Activated CD4-positive, alpha-beta T cell treated with anti-CD3 and anti-CD28 coated beads, Interleukin-10, Interleukin-2, amounts not matched to agents 100 ng/mL and 50 ng/mL, durations not matched to agents 16 hours and 8 hours (primary cell): ENCODE measurements around the gene GOLPH3.
"Not testable (repeated sequence)": the region's sequence is repeated elsewhere in the genome, so short reads cannot be mapped to it uniquely, and the experiment has no call there.

Experiments used
- DNase-seq: peaks from one replicate; pipeline ENCODE4 v3.0.0-alpha.2; 2020

GOLPH3 gene

DNA sequence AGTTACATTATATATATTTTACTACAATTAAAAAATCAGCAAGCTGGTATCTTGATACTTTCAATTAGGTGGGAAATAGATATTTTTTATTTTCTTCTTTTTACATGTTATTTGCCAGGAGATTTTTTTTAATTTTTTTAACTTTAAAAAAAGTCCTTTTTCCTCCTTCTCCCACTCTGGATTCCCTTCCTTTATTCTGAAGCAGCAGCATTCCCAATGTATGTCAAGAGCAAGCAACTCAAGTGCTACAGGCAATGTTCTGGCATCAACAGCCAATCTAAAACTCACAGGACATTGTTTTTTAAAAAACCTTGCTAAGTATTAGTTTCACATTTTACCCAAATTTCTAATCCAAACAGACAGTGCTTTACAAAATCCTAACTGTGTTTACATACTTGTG, 41.4 kb downstream of the GOLPH3 start:
- DNase-seq: no peak

DNA sequence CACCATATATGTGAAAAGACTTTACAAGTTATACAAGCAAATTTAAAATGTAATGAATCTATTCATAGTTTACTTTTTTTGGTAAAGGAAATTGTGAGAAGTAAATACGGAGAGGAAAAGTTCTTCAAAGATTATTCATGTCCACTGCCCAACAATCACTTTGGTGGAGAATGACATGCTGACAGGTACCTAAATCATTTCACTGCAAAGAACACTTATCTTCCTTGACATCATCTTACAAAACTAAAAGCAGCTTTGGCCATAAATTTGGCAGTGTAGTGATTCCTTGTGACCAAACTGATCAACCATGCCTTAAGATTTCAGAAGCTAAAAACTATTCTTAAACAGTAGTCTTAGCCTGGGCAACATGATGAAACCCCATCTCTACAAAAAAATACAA, 42.5 kb downstream of the GOLPH3 start:
- DNase-seq: no peak

DNA sequence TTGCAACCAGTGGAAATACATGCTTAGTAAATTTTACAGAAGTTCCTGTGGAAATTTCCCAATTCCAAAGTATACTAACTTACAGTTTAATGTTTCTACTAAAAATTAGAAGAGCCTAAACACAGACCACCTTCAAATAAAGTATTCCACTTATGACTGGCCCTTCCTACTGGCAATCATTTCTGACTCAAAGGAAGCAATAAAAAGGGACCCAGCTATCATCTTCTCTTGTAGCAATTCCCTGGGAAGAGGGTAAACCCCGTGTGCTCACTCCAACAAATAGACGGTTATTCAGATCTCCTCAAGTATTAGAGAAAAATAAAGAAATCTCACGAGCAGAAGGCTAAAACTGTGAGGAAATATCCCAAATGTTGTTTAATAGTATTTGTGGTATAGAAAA, 43.3 kb downstream of the GOLPH3 start:
- DNase-seq: no peak

DNA sequence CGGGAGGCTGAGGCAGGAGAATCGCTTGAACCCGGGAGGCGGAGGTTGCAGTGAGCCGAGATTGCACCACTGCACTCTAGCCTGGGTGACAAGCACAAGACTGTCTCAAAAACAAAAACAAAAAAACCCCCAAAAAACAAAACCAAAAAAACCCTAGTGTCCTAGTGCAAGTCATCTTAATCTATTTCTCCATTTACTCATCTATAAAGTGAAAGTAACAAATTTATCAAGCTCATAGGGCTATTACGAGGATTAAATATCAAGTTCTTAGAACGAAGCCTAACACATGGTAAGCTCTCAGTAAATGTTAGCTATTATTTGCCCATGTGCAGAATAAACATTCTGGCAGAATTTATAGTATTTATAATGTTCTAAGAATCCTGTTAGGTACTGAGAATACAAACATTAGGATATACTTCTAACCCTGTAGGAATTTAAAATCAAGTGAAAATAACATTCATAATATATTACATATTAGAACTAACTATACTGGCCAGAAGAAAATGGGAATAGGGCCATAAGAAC, 45.0 kb downstream of the GOLPH3 start:
- peak; percentile 13 for DNase-seq

DNA sequence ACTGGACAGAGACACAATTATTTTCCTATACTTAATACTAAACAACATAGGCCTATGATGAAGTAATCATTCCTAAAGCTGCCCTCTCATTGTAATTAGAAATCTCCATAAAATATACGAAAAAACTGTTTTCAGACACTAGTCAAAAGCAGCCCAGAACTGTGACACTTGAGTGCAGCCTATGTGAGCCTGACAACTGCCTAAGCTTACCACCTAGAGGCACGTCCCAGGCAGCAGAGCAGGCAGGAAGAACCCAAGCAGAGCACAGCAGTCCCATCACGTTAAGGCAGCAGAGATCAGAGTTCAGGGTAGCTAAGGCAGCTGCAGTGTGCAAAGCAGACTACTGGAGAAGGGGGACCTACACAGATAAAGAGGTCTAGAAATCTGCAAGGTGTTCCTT, 46.4 kb downstream of the GOLPH3 start:
- no peak for DNase-seq

DNA sequence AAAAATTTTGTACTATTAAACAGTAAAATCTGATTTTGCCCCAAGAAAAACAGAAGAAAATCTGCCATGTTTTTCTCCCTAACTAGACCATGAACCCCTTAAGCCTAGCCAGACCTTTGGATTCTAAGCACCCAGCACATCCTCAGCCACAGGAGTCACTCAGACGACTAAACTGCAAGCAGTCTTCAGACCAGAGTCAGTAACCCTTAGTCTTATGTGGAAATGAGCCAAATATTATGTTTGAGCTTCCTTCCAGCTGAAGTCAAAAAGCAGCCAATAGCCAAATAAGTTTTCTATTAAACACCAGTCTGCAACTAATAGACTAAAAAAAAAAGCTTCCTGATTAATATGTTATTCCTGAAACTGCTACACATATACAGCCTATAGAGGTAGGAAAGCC, 47.4 kb downstream of the GOLPH3 start:
- DNase-seq: no peak

DNA sequence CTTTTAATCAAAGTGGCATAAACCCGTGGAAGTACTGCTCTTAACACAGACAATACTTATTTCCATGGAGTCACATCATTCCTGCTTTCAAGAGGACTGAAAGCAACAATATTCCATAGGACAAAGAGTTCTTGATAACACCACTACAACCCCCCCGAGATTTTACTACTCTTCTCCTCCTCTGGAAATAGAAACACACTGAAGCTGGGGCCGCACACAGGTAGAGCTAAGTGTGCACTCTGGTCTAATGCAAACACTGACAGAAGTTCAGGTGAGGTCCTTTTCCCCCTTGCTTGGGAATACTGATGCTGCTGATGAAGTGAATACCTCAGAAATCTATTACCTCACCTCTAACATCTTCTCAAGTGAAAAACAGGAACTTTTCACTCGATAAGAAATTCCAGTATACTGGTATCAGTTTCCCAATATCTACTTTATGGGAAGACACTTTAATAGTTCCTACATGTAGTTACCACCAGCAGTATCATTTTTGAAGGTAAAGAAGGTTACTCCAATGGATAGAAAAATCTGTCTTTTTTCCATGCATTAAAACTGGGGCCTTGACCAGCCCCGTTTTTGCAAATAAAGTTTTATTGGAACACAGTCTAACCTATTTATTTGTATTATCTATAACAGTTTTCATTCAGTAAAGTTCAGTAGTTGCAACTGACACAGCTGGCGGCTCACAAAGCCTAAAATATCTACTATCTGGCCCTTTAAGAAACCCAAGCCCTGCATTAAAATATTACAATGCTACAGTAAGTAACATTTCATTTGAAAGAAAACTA, 50.0 kb downstream of the GOLPH3 start:
- DNase-seq: no peak

DNA sequence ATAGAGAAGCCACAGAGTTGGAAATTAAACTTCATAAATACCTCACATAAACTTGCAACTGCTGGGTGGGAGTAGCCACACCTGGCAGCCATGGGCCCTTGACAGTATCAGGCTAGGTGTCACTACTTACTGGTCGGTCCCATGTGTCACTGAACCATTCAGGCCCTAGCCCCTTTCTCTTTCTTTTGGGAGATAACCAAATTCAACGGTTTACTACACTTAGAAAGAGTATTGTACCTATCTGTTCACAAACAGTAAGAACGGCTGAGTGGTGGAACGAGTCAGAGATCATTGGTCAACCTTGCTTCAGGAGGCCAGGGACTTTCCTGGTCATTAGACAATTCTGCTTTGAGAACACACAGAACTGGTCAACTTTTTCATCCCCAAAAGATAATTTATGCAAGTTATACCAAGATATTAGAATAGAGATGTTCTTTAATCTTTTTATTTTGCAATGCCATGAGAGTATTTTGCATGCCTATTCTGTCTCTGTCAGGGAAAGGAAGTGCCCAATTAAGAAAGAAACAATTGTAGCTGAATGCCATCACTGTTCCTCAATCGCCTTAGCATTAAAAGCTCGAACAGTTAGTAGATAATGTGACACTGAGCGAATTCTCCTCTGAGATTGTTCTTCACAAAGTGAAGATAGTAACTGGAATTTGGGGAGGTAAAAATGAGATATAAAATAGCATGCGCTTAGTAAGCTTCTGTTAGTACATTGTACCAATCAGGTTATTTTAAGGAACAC, 50.9 kb downstream of the GOLPH3 start:
- no peak for DNase-seq

DNA sequence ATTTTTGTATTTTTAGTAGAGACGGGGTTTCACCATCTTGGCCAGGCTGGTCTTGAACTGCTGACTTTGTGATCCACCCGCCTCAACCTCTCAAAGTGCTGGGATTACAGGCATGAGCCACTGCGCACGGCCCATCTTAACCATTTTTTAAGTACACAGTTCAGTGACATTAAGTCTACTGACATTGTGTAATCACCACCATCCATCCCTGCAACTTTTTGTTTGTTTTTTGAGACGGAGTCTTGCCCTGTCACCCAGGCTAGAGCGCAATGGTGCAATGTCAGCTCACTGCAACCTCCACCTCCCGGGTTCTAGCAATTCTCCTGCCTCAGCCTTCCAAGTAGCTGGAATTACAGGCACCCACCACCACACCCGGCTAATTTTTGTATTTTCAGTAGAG, 55.2 kb downstream of the GOLPH3 start:
- not testable (repeated sequence) for DNase-seq

DNA sequence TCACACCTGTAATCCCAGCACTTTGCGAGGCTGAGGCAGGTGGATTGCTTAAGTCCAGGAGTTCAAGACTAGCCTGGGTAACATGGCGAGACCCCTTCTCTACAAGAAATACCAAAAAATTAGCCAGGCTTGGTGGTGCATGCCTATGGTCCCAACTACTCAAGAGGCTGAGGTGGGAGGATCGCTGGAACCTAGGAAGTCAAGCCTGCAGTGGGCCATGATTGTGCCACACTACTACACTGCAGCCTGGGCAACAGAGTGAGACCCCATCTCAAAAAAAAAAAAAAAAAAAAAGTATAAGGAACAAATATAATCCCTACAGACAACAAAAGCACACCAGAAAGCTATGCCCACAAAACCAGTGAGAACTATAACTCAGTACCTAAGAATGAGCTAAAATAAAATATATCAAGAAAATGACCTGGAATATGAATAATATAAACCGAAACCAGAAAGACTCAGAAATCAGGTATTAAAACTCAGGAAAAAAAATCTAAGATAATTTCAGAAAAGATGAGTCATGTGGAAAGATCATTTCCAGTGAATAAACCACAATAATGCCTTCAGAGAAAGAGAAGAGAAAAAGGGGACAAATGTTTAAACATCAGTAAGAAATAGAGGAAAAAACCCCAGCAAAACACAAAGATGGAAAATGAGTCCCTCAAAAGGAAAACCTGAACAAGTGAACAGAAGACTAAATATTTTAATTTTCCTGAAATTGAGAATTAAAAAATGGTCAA, 57.4 kb downstream of the GOLPH3 start:
- DNase-seq: no peak

DNA sequence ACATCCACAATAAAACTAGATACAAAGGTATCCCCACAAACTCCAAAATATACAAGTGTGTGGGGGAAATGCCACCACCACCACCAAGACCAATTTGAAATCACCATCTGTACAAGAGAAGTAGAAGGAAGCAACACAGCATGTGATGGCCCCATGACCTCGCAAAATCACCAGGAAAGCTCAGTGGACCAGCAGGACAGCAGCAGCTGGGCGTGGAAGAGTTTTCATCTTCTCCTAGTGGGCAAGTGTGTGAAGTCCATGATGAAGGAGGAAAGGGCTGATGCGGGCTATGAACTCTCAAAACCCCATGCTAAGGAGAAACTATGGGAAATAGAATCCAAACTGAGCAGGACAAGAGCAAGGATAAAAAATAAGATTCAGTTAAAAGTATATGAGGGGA, 58.1 kb downstream of the GOLPH3 start:
- DNase-seq: no peak

DNA sequence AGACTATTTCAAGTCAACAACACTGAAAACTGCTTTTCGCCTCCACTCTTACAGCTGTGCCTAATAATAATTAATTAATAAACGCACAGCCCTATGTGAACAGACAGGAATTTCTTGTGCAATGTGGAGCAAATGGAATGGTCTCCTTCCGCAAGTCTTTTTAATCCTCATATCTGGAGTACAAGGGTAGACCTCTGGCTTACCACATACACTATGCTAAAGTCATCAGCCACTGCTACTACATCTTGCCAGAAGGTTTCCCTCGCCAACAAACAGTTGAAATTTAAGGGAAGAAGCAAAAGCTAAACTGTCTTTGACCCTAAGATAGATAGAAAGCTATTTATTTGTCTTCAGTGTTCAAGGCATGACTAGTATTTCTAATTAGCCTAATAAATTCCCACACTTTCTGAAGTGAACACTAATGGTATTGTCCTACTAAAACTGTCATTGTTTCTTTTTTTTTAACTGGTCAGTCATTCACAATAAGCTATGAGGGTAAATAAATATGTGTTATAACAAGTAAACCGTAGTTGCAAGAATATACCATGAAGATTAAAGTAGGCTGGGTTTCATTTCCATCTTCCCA, 63.9 kb downstream of the GOLPH3 start:
- no peak for DNase-seq

DNA sequence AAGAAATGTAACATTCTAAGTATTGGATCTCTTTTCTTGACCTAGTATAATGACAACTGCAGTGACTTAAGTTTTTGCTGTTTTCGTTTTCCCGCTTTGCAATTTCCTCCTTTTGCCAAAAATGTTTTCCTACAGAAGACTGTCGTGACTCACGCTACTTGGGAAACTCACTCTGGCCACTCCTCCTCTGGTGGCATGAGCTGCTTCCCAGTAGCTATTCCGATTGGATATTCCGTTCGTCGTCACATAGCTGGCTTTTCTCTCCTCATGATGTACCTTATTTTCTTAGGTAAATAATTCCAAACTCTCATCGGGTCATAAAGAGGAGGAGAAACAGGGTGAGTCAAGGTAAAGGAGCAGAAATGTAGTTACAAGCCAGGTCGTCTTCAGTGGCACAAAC, 64.9 kb downstream of the GOLPH3 start:
- DNase-seq: no peak

DNA sequence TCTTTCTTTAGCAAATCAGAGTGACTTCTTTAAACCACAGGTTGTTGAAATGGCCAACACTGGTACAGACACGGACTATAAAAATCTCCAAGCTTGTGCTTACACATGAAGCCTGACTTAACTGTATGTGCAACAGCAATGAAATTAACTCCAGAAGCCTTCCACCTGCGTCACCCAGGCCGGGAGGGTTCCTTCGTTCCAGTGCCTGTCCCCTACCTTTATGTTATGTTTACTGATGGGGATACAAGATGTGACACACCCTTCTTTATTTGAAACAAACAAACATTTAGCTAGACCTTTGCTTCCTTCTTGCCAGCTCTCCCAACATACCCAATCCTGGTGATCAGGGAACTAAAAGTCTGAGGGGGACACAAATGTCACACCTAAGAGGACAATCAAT, 66.0 kb downstream of the GOLPH3 start:
- DNase-seq: no peak

DNA sequence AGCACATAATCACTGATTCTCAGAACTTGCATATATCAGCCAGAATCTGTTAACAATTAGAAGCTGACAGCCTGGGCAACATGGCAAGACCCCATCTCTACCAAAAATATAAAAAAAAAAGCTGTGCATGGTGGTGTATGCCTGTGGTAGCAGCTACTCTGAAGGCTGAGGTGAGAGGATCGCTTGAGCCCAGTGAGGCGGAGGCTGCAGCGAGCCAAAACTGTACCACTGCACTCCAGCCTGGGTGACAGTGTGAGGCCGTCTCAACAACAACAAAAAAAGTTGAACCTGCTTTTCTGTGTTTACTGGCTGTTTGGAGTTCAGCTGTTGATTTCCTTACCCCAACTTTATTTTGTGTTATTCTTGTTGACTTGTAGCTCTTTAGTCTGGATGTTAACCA, 66.8 kb downstream of the GOLPH3 start:
- no peak for DNase-seq

DNA sequence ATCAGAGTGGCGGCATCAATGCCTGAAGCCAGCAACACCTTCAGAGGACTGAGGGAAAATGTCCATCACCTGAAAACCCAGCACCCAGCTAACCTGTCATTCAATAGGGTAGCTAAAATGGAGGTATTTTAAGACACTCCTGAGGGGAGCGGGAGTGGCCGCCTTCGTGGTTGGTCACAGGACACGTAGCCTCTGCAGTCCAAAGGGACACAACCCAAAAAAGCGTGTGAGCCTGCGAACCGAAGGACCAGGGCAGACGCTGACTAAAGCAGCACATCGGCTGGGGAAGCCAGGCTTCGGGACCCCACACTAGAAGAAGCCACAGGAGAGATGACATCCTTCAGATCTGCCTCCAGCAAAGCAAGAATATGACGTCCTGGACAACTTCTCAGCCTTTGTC, 70.6 kb downstream of the GOLPH3 start:
- no peak for DNase-seq

DNA sequence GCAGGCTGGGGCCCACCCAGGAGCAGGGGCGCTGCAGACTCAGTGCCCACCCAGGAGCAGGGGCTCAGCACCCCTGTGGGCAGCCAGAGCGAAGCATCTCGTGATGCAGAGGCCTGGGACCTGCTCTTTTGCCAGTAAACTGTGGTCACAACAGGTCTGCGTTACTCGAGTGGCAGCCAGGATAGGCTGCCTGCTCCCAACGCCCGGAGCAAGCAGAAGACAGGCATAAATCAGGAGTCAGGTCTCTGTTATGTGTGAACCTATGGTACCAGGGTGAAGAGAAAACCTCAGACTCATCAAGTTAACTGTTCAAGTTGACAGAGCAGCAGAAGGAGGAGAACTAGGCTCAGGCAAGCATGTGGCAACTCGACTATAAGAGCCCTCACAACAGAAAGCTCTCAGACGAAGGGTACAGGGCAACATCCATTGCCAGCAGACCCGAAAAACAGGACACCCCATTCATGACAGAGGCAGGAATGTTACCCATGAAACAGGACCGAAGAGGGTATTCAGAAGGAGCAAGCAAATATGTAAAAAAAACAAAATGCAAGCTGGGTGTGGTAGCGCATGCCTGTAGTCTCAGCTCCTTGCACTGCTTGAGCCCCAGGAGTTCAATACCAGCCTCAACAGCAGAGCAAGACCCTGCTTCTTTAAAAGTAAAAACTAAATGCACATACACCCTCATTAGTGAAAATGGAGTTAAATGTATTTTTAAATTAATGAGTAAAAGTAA, 71.7 kb downstream of the GOLPH3 start:
- DNase-seq: no peak

DNA sequence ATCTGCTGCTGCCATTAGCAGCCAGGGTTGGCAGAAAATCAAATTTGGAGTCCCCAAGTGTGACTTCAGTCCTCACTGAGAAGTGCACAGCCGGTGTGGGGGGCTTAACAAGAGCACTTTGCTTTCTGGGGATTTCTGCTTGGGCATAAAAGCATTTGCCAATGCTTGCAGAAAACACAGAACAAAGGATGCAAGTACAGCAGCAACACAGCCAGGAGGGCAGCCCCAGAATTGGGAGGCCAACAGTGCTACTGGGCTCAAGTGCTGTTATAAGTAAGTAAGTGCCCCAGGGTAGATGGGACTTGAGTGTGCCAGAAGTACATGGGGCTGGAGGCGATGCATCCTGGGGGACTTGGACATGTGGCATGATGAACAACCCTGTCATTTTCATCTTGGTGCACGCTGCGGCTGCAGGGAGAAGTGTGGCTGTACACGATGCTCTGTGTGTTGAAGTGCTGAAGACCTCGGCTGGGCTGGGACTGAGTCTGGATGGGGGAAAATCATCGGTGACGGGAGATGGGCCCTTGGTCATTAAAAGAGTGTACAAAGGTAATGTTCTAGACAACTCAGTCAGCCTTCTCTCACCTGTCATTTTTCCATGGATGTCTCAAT, 73.3 kb downstream of the GOLPH3 start:
- DNase-seq: no peak

DNA sequence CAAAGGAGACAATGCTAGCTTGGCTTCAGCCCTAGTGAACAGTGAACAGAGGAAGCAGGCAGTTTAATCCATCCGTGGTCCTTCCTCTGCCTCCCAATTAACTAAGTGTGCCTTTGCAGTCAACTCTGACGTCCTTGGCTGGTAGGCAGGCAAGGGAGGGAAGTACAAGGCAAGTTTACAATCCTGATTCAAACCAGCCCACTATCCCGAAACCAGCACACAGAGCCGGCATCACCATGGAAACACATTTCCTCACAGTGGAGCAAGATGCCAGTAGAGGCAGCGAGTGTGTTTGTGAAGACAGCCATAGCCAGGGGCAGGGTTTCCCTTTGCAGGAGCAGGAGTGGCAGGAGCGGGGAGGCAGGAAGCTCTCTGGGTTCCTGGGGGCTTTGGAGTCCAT, 73.9 kb downstream of the GOLPH3 start:
- DNase-seq: no peak

DNA sequence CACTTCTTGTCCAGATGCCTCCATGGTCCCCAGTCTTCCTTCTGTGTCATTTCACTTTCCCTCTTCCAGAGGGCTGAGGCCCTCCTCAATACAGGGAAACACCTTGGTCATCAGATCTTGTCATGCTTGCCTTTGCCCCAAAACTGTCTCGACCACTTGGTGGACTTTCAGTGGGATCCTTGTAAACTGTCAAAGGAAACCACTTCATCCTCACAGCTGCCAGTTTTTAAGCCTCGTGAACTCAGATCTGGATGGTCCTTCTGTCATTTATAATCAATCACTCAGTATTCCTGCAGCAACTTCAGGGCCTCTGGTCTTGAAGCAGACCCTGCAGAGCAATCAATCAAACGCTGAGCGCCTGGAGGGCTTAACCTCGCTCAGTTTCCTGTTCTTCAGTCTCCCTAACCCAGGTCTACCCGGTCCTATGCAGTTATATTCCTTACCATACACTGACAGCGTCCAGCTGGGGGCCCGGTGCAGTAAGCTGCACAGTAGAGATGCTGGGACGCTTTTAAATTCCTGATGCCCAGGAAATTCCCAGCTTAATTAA, 74.6 kb downstream of the GOLPH3 start:
- DNase-seq: no peak

DNA sequence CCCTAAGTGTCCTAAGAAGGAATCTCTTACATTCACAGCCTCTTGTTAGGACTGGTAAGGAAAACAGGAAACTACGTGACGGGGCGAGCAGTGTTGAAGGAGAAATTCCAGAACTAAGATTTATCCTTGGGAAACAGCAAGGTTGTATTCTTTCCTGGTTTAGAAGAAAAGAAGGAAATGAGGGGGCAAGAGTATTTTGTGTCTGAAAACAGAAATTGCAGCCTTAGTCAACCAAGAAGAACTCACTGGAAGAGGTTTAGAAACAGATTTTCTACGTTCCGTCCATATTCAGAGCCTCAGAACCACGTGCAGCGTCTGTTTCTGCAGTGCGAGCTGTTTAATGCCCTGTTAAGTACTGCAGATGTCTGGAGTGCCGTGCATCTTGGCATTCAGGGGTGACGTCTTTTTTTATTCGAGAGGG, 75.2 kb downstream of the GOLPH3 start:
- DNase-seq: no peak

DNA sequence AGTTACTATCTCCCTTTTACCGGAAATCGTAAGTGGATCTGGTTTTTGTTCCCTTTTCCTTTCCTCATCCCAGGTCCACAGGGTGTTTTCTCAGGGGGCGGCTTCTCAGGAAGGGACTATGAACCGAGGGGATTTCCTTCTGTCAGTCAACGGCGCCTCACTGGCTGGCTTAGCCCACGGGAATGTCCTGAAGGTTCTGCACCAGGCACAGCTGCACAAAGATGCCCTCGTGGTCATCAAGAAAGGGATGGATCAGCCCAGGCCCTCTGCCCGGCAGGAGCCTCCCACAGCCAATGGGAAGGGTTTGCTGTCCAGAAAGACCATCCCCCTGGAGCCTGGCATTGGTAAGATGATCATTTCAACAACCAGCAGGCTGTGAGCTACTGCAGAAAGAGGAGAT, 75.8 kb downstream of the GOLPH3 start:
- no peak for DNase-seq
